ENCODE data around the gene OTX1. TPM values are rescaled to one million over a fixed set of nuclear protein-coding genes. Genes with fewer than 3 reads are reported as not detected.

The OTX1 gene
- total and polyA plus RNA-seq, 2 donors (not counting 1 experiment from before 2014, with no cell fraction given), result not detected

GRCh38 chr2:63055226-63056106, 4.8 kb downstream of the OTX1 start:
- peak overlapping the region; percentile 21 for H3K27ac Mint-ChIP-seq
- ChIA-PET POLR2A (interaction anchor here (0.6 kb wide), 1 partner anchor 927 kb away, joined by 5 read pairs; no protein-coding TSS in a partner anchor), CTCF (interaction anchor here (0.6 kb wide), 1 partner anchor 239 kb away, joined by 3 read pairs; no protein-coding TSS in a partner anchor)
- intact Hi-C loops (cut with micrococcal nuclease), result no loop called here
- Histone ChIP-seq H3K9me3 (ENCODE audit: control extremely low read depth in 1 of 3, control insufficient read depth in 2 of 3, insufficient read depth in 1 of 3, low read length in 2 of 3) (peaks cover 0 to 88% (median 11%) of the 10 kb centered on the region in 3 donors), H3K27ac (ENCODE audit: low read length in 2 of 2) (no peak overlapping the region), H2AFZ (ENCODE audit: insufficient read depth, low read depth, low read length, poor library complexity, severe bottlenecking) (no peak overlapping the region), H3K36me3 (replicated peaks in 1 of 2; ENCODE audit: control extremely low read depth in 1 of 2, control insufficient read depth in 1 of 2, extremely low read depth in 1 of 2, insufficient read depth in 2 of 2, low read length in 1 of 2) (no peaks in the 10 kb centered on the region), H3K4me2 (replicated peaks; ENCODE audit: low read depth, low read length, poor library complexity, severe bottlenecking) (peak overlapping the region; percentile 84), H4K20me1 (ENCODE audit: control insufficient read depth, insufficient read depth, low read length, poor library complexity, severe bottlenecking) (no peaks in the 10 kb centered on the region), H3K4me1 (ENCODE audit: control insufficient read depth in 2 of 2, insufficient read depth in 2 of 2, low read length in 2 of 2) (peaks cover 90 to 95% of the 10 kb centered on the region in 2 donors), H3K4me3 (ENCODE audit: control extremely low read depth in 1 of 5, extremely low read depth in 1 of 5, insufficient read depth in 1 of 5, low read depth in 2 of 5, low read length in 4 of 5) (peak overlapping the region in 1 of 5 experiments; percentile 5), H3K9ac (ENCODE audit: low read length) (no peak overlapping the region), H3K27me3 (replicated peaks in 1 of 4; ENCODE audit: control extremely low read depth in 1 of 4, control insufficient read depth in 3 of 4, insufficient read depth in 4 of 4, low read length in 3 of 4) (peaks cover 0 to 98% (median 87%) of the 10 kb centered on the region in 4 experiments), H3K79me2 (ENCODE audit: control insufficient read depth, insufficient read depth, low read length) (no peaks in the 10 kb centered on the region)
- peak; percentile 90 for TF ChIP-seq EZH2 (IDR thresholded peaks at IDR 0.05; ENCODE audit: borderline replicate concordance, insufficient read depth, low read depth, low read length, poor library complexity, severe bottlenecking)
- TF ChIP-seq, protein P1, sequence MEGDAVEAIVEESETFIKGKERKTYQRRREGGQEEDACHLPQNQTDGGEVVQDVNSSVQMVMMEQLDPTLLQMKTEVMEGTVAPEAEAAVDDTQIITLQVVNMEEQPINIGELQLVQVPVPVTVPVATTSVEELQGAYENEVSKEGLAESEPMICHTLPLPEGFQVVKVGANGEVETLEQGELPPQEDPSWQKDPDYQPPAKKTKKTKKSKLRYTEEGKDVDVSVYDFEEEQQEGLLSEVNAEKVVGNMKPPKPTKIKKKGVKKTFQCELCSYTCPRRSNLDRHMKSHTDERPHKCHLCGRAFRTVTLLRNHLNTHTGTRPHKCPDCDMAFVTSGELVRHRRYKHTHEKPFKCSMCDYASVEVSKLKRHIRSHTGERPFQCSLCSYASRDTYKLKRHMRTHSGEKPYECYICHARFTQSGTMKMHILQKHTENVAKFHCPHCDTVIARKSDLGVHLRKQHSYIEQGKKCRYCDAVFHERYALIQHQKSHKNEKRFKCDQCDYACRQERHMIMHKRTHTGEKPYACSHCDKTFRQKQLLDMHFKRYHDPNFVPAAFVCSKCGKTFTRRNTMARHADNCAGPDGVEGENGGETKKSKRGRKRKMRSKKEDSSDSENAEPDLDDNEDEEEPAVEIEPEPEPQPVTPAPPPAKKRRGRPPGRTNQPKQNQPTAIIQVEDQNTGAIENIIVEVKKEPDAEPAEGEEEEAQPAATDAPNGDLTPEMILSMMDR (IDR thresholded peaks at IDR 0.05), result no peak
- H3K4me1 Mint-ChIP-seq, result peaks cover 77% of the 10 kb centered on the region
- ATAC-seq (ENCODE audit: low read depth) (no peak), DNase-seq (peak; percentile 57)
- peaks cover 80% of the 10 kb centered on the region for H3K27me3 Mint-ChIP-seq
- peaks cover 2% of the 10 kb centered on the region for H3K9me3 Mint-ChIP-seq (ENCODE audit: insufficient read depth)
- WGBS (ENCODE audit: insufficient coverage), result 10% methylated on average over 60 of the region's 63 CpGs
- H3K4me3 Mint-ChIP-seq, result peak overlapping the region; percentile 75

Data from B cell (primary cell).